ENCODE data around the gene UBE2J2.
"Not testable (repeated sequence)": the region's sequence is repeated elsewhere in the genome, so short reads cannot be mapped to it uniquely, and the experiment has no call there.

UBE2J2 gene

DNA sequence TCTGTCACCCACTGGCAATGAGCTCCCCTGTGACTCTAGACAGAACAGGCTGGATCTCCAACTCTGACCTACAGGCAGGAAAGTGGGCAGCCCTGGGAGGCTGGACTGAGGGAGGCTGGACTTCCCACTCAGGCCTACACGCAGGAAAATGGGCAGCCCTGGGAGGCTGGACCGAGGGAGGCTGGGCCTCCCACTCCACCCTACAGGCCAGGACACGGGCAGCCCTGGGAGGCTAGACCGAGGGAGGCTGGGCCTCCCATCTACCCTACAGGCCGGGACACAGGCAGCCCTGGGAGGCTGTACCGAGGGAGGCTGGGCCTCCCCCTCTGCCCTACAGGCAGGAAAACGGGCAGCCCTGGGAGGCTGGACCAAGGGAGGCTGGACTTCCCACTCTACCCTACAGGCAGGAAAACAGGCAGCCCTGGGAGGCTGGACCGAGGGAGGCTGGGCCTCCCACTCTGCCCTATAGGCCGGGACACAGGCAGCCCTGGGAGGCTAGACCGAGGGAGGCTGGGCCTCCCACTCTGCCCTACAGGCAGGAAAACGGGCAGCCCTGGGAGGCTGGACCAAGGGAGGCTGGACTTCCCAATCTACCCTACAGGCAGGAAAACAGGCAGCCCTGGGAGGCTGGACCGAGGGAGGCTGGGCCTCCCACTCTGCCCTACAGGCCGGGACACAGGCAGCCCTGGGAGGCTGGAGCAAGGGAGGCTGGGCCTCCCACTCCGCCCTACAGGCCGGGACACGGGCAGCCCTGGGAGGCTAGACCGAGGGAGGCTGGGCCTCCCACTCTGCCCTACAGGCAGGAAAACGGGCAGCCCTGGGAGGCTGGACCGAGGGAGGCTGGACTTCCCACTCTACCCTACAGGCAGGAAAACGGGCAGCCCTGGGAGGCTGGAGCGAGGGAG is 25.4 kb downstream of the UBE2J2 start:
- Histone ChIP-seq H3K36me3 (ENCODE audit: control insufficient read depth, insufficient read depth, low read length) (peaks cover 12% of the 10 kb centered on the region), H3K27me3 (ENCODE audit: control insufficient read depth, insufficient read depth, low read length) (peaks cover 18% of the 10 kb centered on the region; the same call in 1 of the 2 replicates)
- H3K4me1 ChIP-seq (ENCODE audit: control insufficient read depth, insufficient read depth, low read length); H3K27ac ChIP-seq (ENCODE audit: low read depth, low read length); H3K9ac ChIP-seq (ENCODE audit: low read depth, low read length); H3K9me3 ChIP-seq (ENCODE audit: control insufficient read depth, insufficient read depth, low read length); H3K4me3 ChIP-seq (ENCODE audit: low read depth, low read length): not testable (repeated sequence)

- no peak overlapping the region for H3K4me3 ChIP-seq (ENCODE audit: low read depth, low read length)
- H3K9me3 ChIP-seq (ENCODE audit: control insufficient read depth, insufficient read depth, low read length) = no peaks in the 10 kb centered on the region
- H3K36me3 ChIP-seq (ENCODE audit: control insufficient read depth, insufficient read depth, low read length) = peaks cover 4% of the 10 kb centered on the region
- H3K27ac ChIP-seq (ENCODE audit: low read depth, low read length) = no peak overlapping the region
- H3K4me1 ChIP-seq (ENCODE audit: control insufficient read depth, insufficient read depth, low read length) = no peaks in the 10 kb centered on the region
- H3K27me3 ChIP-seq (ENCODE audit: control insufficient read depth, insufficient read depth, low read length) = peaks cover 18% of the 10 kb centered on the region; the same call in 1 of the 2 replicates
- no peak overlapping the region for H3K9ac ChIP-seq (ENCODE audit: low read depth, low read length)
These were observed 26.2 kb downstream of the UBE2J2 start for GRCh38 chr1:1247341-1247913.

GRCh38 chr1:1246577-1247340 is 26.9 kb downstream of the UBE2J2 start, which contains the start of gene C1QTNF12:
Gene C1QTNF12 (minus strand): TSS chr1:1246722. CDS start chr1:1246690, 32 bp downstream.
- no peaks in the 10 kb centered on the region for H3K36me3 ChIP-seq (ENCODE audit: control insufficient read depth, insufficient read depth, low read length)
- no peak within 1 kb of the TSS for H3K9ac ChIP-seq (ENCODE audit: low read depth, low read length)
- no peak within 1 kb of the TSS for H3K27ac ChIP-seq (ENCODE audit: low read depth, low read length)
- no peak within 1 kb of the TSS; the same call in 1 of the 2 replicates for H3K4me3 ChIP-seq (ENCODE audit: low read depth, low read length)
- peaks cover 18% of the 10 kb centered on the region; the same call in 1 of the 2 replicates for H3K27me3 ChIP-seq (ENCODE audit: control insufficient read depth, insufficient read depth, low read length)
- no peaks in the 10 kb centered on the region for H3K9me3 ChIP-seq (ENCODE audit: control insufficient read depth, insufficient read depth, low read length)
- no peaks in the 10 kb centered on the region for H3K4me1 ChIP-seq (ENCODE audit: control insufficient read depth, insufficient read depth, low read length)

DNA sequence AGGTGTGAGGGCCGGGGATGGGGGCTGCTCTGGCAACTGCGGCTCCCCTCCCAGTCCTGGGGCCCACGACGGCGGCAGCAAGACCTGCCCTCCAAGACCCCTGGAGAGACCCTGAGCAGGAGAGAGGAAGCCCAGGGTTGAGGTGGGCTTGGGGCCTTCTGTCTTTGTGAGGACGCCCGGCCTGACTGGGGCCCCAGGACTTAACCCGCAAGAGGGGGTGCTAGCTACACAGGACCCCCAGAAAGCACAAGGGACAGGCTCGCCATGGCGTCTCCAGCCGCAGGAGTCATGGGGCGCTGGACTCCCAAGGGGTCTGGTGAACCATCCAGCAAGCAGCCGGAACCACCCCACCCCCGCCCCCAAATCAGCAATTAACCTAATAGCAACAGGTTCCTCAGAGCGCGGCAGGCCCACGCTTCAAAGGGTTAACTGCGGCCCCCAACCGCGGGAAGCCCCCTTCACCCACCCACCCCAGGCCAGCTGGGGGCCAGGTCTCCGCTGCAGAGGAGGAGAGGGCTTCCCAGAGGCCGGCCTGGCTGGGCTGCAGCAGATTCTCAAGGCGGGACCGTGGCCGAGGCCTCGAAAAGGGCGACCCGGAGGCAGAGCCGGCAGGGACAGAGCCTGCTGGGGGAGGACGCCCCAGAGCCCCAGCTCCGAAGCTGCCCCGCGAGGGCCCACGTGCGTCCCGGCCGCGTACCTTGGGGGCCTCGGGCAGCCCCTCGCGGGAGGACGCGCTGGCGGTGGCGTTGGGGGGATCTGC is 27.7 kb downstream of the UBE2J2 start:
- H3K4me1 ChIP-seq (ENCODE audit: control insufficient read depth, insufficient read depth, low read length) = no peaks in the 10 kb centered on the region
- H3K27me3 ChIP-seq (ENCODE audit: control insufficient read depth, insufficient read depth, low read length) = peaks cover 18% of the 10 kb centered on the region; the same call in 1 of the 2 replicates
- H3K9me3 ChIP-seq (ENCODE audit: control insufficient read depth, insufficient read depth, low read length) = no peaks in the 10 kb centered on the region
- no peak overlapping the region; the same call in 1 of the 2 replicates for H3K4me3 ChIP-seq (ENCODE audit: low read depth, low read length)
- H3K36me3 ChIP-seq (ENCODE audit: control insufficient read depth, insufficient read depth, low read length) = no peaks in the 10 kb centered on the region
- no peak overlapping the region for H3K27ac ChIP-seq (ENCODE audit: low read depth, low read length)
- H3K9ac ChIP-seq (ENCODE audit: low read depth, low read length) = no peak overlapping the region

GRCh38 chr1:1245178-1245816 is 28.4 kb downstream of the UBE2J2 start:
- no peaks in the 10 kb centered on the region for H3K9me3 ChIP-seq (ENCODE audit: control insufficient read depth, insufficient read depth, low read length)

GRCh38 chr1:1244192-1244811 is 29.4 kb downstream of the UBE2J2 start:
- Histone ChIP-seq H3K36me3 (ENCODE audit: control insufficient read depth, insufficient read depth, low read length) (no peaks in the 10 kb centered on the region), H3K9ac (ENCODE audit: low read depth, low read length) (no peak overlapping the region), H3K27ac (ENCODE audit: low read depth, low read length) (no peak overlapping the region), H3K27me3 (ENCODE audit: control insufficient read depth, insufficient read depth, low read length) (peaks cover 18% of the 10 kb centered on the region; the same call in 1 of the 2 replicates), H3K4me3 (ENCODE audit: low read depth, low read length) (no peak overlapping the region), H3K9me3 (ENCODE audit: control insufficient read depth, insufficient read depth, low read length) (no peaks in the 10 kb centered on the region), H3K4me1 (ENCODE audit: control insufficient read depth, insufficient read depth, low read length) (no peaks in the 10 kb centered on the region)

More at GRCh38 chr1:1245178-1245816, 28.4 kb downstream of the UBE2J2 start:
- no peak overlapping the region for H3K27ac ChIP-seq (ENCODE audit: low read depth, low read length)
- no peak overlapping the region for H3K4me3 ChIP-seq (ENCODE audit: low read depth, low read length)
- no peaks in the 10 kb centered on the region for H3K4me1 ChIP-seq (ENCODE audit: control insufficient read depth, insufficient read depth, low read length)
- H3K9ac ChIP-seq (ENCODE audit: low read depth, low read length) = no peak overlapping the region
- peaks cover 18% of the 10 kb centered on the region; the same call in 1 of the 2 replicates for H3K27me3 ChIP-seq (ENCODE audit: control insufficient read depth, insufficient read depth, low read length)
- no peaks in the 10 kb centered on the region for H3K36me3 ChIP-seq (ENCODE audit: control insufficient read depth, insufficient read depth, low read length)

DNA sequence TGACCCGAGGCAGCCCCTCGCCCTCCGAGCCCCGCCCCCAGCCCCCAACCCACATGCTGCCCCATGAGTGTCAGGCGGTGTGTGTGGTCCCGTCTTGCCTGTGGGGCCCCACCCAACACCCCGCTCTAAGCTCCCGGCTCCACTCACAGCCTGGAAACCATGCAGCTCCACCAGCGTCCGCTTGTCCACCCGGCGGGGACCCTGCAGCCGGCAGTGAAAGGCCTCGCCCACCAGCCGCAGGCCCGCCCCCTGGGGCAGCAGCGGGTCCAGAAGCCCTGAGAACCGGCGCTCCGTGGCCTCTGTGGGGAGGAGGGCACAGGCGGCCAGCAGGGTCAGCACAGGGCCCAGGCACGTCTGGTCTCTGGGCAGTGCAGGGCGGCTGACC is 29.9 kb downstream of the UBE2J2 start:
- H3K36me3 ChIP-seq (ENCODE audit: control insufficient read depth, insufficient read depth, low read length) = no peaks in the 10 kb centered on the region
- no peak overlapping the region for H3K27ac ChIP-seq (ENCODE audit: low read depth, low read length)
- H3K9ac ChIP-seq (ENCODE audit: low read depth, low read length) = no peak overlapping the region
- H3K4me3 ChIP-seq (ENCODE audit: low read depth, low read length) = no peak overlapping the region
- H3K27me3 ChIP-seq (ENCODE audit: control insufficient read depth, insufficient read depth, low read length) = peaks cover 18% of the 10 kb centered on the region; the same call in 1 of the 2 replicates
- no peaks in the 10 kb centered on the region for H3K4me1 ChIP-seq (ENCODE audit: control insufficient read depth, insufficient read depth, low read length)
- H3K9me3 ChIP-seq (ENCODE audit: control insufficient read depth, insufficient read depth, low read length) = no peaks in the 10 kb centered on the region

DNA sequence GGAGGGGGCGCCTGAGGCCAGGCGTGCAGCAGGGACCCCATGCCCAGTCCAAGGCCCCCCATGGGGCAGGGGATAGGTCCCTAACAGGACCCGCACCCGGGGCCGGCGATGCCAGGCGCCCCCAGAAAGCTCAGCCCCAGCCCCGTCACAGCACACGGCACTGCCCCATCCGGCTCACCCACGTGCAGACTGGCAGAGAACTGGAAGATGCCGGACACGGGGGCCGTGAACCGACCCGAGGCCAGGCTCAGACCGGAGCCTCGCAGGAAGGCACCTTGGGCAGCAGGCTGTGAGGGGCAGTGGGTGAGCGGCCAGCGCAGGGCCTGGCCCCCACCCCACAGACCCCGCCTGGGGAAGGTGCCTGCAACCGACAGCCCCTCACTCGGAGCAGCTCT is 30.4 kb downstream of the UBE2J2 start:
- H3K27me3 ChIP-seq (ENCODE audit: control insufficient read depth, insufficient read depth, low read length) = peaks cover 18% of the 10 kb centered on the region; the same call in 1 of the 2 replicates
- no peaks in the 10 kb centered on the region for H3K9me3 ChIP-seq (ENCODE audit: control insufficient read depth, insufficient read depth, low read length)
- no peak overlapping the region for H3K4me3 ChIP-seq (ENCODE audit: low read depth, low read length)
- H3K4me1 ChIP-seq (ENCODE audit: control insufficient read depth, insufficient read depth, low read length) = no peaks in the 10 kb centered on the region
- no peak overlapping the region for H3K9ac ChIP-seq (ENCODE audit: low read depth, low read length)
- no peaks in the 10 kb centered on the region for H3K36me3 ChIP-seq (ENCODE audit: control insufficient read depth, insufficient read depth, low read length)
- no peak overlapping the region for H3K27ac ChIP-seq (ENCODE audit: low read depth, low read length)

DNA sequence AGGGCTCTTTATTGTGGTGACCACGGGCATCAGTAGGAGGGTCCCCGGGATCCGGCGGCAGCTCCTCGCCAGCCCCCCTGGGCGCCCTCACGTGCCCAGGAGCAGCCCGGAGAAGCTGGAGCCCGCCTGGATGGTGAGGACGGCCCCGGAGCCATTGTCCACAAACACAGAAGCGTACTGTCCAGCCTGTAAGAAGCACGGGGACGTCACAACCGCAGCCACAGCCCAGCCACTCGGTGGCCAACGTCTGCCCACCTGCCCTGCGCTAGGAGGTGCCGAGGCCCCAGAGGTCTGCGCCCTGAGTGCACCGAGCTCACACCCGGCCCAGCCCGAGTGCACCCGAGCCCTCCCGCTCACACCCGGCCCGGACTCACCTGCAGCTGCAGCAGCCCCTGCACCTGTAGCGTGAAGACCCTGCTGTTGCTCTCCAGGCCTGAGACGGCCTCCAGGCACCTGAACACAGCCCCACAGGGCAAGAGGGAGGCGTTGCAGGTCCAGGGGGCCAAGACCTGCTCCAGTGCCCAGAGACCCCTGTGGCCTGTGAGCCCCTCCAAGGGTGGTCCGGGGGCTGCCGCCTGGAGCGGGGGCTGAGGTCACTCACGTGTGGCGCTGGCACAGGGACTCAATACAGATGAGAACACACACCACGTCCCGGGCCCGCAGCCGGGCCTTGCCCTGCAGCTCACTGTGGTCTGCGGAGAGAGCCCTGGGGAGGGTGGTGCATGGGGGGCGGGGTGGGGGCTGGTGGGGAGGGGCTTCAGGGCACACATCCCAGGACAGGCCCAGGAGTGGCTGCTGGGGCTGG is 31.0 kb downstream of the UBE2J2 start:
- Histone ChIP-seq H3K27ac (ENCODE audit: low read depth, low read length) (no peak overlapping the region), H3K9me3 (ENCODE audit: control insufficient read depth, insufficient read depth, low read length) (no peaks in the 10 kb centered on the region), H3K4me1 (ENCODE audit: control insufficient read depth, insufficient read depth, low read length) (no peaks in the 10 kb centered on the region), H3K36me3 (ENCODE audit: control insufficient read depth, insufficient read depth, low read length) (no peaks in the 10 kb centered on the region), H3K9ac (ENCODE audit: low read depth, low read length) (no peak overlapping the region), H3K27me3 (ENCODE audit: control insufficient read depth, insufficient read depth, low read length) (peaks cover 14% of the 10 kb centered on the region; the same call in 1 of the 2 replicates), H3K4me3 (ENCODE audit: low read depth, low read length) (no peak overlapping the region)
